SU-DHL-6 (cell line): ENCODE data around the gene TXNRD1.

Experiments used
- H2AFZ ChIP-seq: fragments of 200-600 bp; sonication (generic); 2 replicates; pipeline ENCODE4 v1.6.1; 2014; ENCODE audit warnings: low read depth, mild to moderate bottlenecking, moderate library complexity, mixed read lengths, antibody characterized with exemption, low read length; ENCODE audit not compliant: severe bottlenecking
- H3F3A ChIP-seq: fragments of 200-600 bp; shearing (Covaris generic); 2 replicates; pipeline ENCODE4 v1.6.0; 2016; ENCODE audit warnings: antibody characterized with exemption, mild to moderate bottlenecking; ENCODE audit not compliant: insufficient read depth
- H3K27ac ChIP-seq: fragments of 200-600 bp; sonication (generic); 2 replicates; pipeline ENCODE4 v1.5.1; 2016; ENCODE audit warnings: low read depth, mild to moderate bottlenecking, low read length, moderate library complexity, mixed read lengths
- H3K27me3 ChIP-seq: fragments of 200-600 bp; sonication (generic), shearing (Covaris generic); 2 replicates; pipeline ENCODE4 v1.6.0; 2014; ENCODE audit warnings: mild to moderate bottlenecking, low read length
- H3K36me3 ChIP-seq: fragments of 200-600 bp; sonication (generic); 2 replicates; pipeline ENCODE4 v1.6.1; 2014; ENCODE audit warnings: mild to moderate bottlenecking, low read length, mixed read lengths
- H3K4me2 ChIP-seq: fragments of 300-600, 200-600 bp; shearing (Covaris generic), sonication (generic); 2 replicates; pipeline ENCODE4 v1.6.0; 2014; ENCODE audit warnings: low read length, low read depth, mild to moderate bottlenecking; ENCODE audit not compliant: poor library complexity, severe bottlenecking
- H3K4me3 ChIP-seq: fragments of 200-600 bp; sonication (generic); 2 replicates; pipeline ENCODE4 v1.5.1; 2014; ENCODE audit warnings: antibody characterized with exemption, low read length, mild to moderate bottlenecking, mixed read lengths; ENCODE audit not compliant: insufficient read depth, poor library complexity, severe bottlenecking
- H3K79me2 ChIP-seq: fragments of 200-600 bp; sonication (generic); 2 replicates; pipeline ENCODE4 v1.6.1; 2014; ENCODE audit warnings: mild to moderate bottlenecking, low read length, moderate library complexity; ENCODE audit not compliant: insufficient read depth
- H3K9ac ChIP-seq: fragments of 200-600 bp; sonication (generic); 2 replicates; pipeline ENCODE4 v1.7.0; 2014; ENCODE audit warnings: mild to moderate bottlenecking, low read length
- H3K9me2 ChIP-seq: fragments of 200-600 bp; sonication (generic); replicated peaks from 2 replicates; pipeline ENCODE4 v1.6.1; 2014; ENCODE audit warnings: low read length; ENCODE audit not compliant: insufficient read depth
- H3K9me3 ChIP-seq: fragments of 200-600 bp; sonication (generic); 2 replicates; pipeline ENCODE4 v1.6.1; 2014; ENCODE audit warnings: low read length, mixed read lengths; ENCODE audit not compliant: insufficient read depth
- H4K20me1 ChIP-seq: fragments of 200-600 bp; sonication (generic); 2 replicates; pipeline ENCODE4 v1.6.1; 2014; ENCODE audit warnings: low read depth, mild to moderate bottlenecking, antibody characterized with exemption, low read length, moderate library complexity, mixed read lengths
- EZH2phosphoT487 ChIP-seq: fragments of 200-600 bp; sonication (generic), shearing (Covaris generic); conservative IDR thresholded peaks from 2 replicates; pipeline ENCODE4 v1.6.1; 2018; ENCODE audit warnings: mild to moderate bottlenecking, antibody characterized with exemption, low read length, moderate library complexity, mixed read lengths
- TF ChIP-seq, protein P1 (sequence below): fragments of 200-600 bp; sonication (generic); IDR thresholded peaks from one replicate; pipeline ENCODE4 v1.5.1; 2017; ENCODE audit warnings: antibody characterized with exemption, mild to moderate bottlenecking, low read length, moderate library complexity; ENCODE audit not compliant: insufficient read depth, poor library complexity, severe bottlenecking

TXNRD1 gene

DNA sequence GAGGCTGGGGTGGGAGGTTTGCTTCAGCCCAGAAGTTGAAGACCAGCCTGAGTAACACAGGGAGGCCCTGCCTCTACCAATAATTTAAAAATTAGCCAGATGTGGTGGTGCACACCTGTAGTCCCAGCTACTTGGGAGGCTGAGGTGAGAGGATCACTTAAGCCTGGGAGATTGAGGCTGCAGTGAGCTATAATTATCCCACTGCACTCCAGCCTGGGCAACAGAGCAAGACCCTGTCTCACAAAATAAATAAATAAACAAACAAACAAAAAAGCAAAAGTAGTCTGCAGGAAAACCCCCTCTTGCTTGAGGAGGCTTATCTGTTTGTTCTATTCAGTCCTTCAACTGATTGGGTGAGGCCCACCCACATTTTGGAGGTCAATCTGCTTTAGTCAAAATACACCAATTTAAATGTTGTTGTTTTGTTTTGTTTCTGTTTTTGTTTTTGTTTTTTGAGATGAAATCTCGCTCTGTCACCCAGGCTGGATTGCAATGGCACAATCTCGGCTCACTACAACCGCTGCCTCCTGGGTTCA lies 24.9 kb upstream of the TXNRD1 start:
- H3K9ac ChIP-seq: no peak overlapping the region
- H3K4me2 ChIP-seq: no peak overlapping the region
- no peaks in the 10 kb centered on the region for H3K27me3 ChIP-seq
- H3K9me3 ChIP-seq: no peaks in the 10 kb centered on the region
- TF ChIP-seq, protein P1, sequence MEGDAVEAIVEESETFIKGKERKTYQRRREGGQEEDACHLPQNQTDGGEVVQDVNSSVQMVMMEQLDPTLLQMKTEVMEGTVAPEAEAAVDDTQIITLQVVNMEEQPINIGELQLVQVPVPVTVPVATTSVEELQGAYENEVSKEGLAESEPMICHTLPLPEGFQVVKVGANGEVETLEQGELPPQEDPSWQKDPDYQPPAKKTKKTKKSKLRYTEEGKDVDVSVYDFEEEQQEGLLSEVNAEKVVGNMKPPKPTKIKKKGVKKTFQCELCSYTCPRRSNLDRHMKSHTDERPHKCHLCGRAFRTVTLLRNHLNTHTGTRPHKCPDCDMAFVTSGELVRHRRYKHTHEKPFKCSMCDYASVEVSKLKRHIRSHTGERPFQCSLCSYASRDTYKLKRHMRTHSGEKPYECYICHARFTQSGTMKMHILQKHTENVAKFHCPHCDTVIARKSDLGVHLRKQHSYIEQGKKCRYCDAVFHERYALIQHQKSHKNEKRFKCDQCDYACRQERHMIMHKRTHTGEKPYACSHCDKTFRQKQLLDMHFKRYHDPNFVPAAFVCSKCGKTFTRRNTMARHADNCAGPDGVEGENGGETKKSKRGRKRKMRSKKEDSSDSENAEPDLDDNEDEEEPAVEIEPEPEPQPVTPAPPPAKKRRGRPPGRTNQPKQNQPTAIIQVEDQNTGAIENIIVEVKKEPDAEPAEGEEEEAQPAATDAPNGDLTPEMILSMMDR: no peak
- no peak for TF ChIP-seq EZH2phosphoT487
- H3K4me3 ChIP-seq: no peak overlapping the region
- H4K20me1 ChIP-seq: no peaks in the 10 kb centered on the region
- H3K9me2 ChIP-seq: no peaks in the 10 kb centered on the region
- H3K36me3 ChIP-seq: no peaks in the 10 kb centered on the region
- no peak overlapping the region for H3K27ac ChIP-seq
- H3K79me2 ChIP-seq: no peaks in the 10 kb centered on the region
- H3F3A ChIP-seq: no peaks in the 10 kb centered on the region
- H2AFZ ChIP-seq: no peak overlapping the region

DNA sequence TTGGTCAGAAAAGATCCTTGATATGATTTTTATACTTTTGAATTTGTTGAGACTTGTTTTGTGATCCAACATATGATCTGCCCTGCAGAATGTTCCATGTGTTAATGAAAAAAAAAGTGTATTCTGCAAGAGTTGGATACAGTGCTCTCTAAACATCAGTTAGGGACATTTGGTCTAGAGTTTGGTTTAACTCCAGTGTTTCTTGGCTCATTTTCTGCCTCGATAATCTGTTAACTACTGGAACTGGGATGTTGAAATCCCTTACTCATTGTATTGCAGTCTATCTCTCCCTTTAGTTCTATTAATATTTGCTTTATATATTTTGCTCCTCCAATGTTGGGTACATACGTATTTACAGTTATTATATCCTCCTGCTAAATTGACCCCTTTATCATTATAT lies 18.3 kb upstream of the TXNRD1 start:
- Histone ChIP-seq H3K4me3 (no peak overlapping the region), H3K9ac (no peak overlapping the region), H3K4me2 (no peak overlapping the region), H3K9me2 (no peaks in the 10 kb centered on the region), H3K36me3 (no peaks in the 10 kb centered on the region), H4K20me1 (no peaks in the 10 kb centered on the region), H3K27ac (no peak overlapping the region), H3K9me3 (no peaks in the 10 kb centered on the region; the same call in 1 of the 2 replicates), H3K79me2 (no peaks in the 10 kb centered on the region), H3K27me3 (no peaks in the 10 kb centered on the region), H3F3A (no peaks in the 10 kb centered on the region), H2AFZ (no peak overlapping the region)
- TF ChIP-seq, protein P1: no peak
- TF ChIP-seq EZH2phosphoT487: no peak

DNA sequence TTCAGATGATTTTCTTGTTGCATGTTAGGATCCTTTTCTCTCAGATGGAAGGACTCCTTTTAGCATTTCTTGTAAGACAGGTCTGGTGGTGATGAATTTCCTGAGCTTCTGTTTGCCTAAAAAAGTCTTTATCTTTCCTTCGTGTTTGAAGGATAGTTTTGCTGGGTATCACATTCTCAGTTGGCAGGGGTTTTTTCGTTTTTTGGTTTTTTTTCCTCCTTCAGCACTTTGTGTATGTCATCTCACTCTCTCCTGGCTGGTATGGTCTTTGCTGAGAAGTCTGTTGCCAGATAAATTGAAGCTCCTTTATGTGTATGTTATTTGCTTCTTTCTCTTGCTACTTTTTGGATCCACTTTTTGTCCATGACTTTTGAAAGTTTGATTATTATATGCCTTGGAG lies 15.6 kb upstream of the TXNRD1 start:
- Histone ChIP-seq H3F3A (no peaks in the 10 kb centered on the region), H3K9me2 (no peaks in the 10 kb centered on the region), H3K36me3 (no peaks in the 10 kb centered on the region), H3K27me3 (no peaks in the 10 kb centered on the region), H2AFZ (no peak overlapping the region), H3K4me3 (no peak overlapping the region), H3K27ac (no peak overlapping the region), H3K9ac (no peak overlapping the region), H4K20me1 (no peaks in the 10 kb centered on the region), H3K79me2 (no peaks in the 10 kb centered on the region), H3K9me3 (no peaks in the 10 kb centered on the region; the same call in 1 of the 2 replicates), H3K4me2 (no peak overlapping the region)
- TF ChIP-seq, protein P1: no peak
- TF ChIP-seq EZH2phosphoT487: no peak
